ENCODE results near the gene STRADA.

Gene STRADA

GRCh38 chr17:63780928-63781327 is 39.3 kb upstream of the STRADA start:
- DNase-seq (ENCODE audit: low read depth) = no peak
- TF ChIP-seq, protein P1, sequence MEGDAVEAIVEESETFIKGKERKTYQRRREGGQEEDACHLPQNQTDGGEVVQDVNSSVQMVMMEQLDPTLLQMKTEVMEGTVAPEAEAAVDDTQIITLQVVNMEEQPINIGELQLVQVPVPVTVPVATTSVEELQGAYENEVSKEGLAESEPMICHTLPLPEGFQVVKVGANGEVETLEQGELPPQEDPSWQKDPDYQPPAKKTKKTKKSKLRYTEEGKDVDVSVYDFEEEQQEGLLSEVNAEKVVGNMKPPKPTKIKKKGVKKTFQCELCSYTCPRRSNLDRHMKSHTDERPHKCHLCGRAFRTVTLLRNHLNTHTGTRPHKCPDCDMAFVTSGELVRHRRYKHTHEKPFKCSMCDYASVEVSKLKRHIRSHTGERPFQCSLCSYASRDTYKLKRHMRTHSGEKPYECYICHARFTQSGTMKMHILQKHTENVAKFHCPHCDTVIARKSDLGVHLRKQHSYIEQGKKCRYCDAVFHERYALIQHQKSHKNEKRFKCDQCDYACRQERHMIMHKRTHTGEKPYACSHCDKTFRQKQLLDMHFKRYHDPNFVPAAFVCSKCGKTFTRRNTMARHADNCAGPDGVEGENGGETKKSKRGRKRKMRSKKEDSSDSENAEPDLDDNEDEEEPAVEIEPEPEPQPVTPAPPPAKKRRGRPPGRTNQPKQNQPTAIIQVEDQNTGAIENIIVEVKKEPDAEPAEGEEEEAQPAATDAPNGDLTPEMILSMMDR (IDR thresholded peaks at IDR 0.05; ENCODE audit: control insufficient read depth, insufficient read depth, low read depth, low read length, missing control alignments) = no peak
- no peak overlapping the region for H3K4me3 ChIP-seq (ENCODE audit: control insufficient read depth, low read depth, low read length)

DNA sequence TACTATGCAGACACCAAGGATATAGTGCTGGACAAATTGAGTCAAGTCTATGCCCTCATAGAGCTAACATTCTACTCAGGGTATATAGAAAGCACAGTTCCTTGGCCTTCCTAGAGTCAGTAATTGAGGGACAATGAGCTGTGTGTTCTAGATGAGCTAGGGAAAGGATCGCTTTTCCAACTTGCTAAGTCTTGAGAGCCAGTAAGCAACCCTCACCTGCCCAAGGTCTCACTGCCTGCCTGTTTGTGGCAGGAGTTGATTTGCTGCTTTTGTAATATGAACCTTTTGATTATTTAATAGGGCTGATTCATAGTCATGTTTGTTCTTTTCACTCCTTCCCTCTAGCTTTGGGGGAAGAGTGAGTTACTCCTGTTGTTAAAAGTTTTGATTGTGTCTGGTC is 38.9 kb upstream of the STRADA start:
- no peak for DNase-seq (ENCODE audit: low read depth)
- no peak overlapping the region for H3K4me3 ChIP-seq (ENCODE audit: control insufficient read depth, low read depth, low read length)
- TF ChIP-seq, protein P1 (IDR thresholded peaks at IDR 0.05; ENCODE audit: control insufficient read depth, insufficient read depth, low read depth, low read length, missing control alignments) = no peak

DNA sequence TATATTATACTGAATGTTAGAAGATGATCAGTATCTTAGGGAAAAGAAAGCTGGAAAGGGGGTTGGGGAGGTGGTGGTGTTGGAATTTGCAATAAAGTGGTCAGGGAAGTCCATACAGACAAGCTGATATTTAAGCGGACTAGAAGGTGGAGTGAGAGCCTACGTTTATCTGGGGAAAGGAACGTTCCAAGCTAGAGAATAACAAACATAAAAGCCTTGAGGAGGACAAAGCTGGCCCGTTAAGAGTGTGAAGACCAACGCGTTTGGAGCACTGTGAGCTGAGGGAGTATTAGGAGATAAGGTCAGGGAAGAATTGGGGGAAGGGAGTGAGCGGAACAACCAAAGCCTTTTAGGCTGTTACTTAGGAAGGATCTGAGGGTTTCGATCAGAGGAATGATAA is 33.8 kb upstream of the STRADA start:
- TF ChIP-seq, protein P1 (IDR thresholded peaks at IDR 0.05; ENCODE audit: control insufficient read depth, insufficient read depth, low read depth, low read length, missing control alignments) = no peak
- DNase-seq (ENCODE audit: low read depth) = no peak

DNA sequence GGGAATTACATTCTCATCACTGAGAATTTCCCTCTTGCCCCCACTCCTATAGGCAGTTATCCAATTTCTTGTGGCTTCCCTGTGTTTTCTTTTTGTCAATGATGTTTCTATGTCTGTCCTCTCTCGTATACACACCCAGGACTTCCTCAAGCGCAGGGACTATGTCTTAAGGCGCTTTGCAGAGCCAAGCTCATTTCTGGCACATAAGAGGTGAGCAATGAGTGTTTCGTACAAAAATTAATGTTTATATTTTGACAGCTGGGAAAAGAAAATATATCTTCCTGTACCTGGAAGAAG is 33.3 kb upstream of the STRADA start:
- peak overlapping the region; percentile 66 for H3K4me3 ChIP-seq (ENCODE audit: control insufficient read depth, low read depth, low read length)
- TF ChIP-seq, protein P1 (IDR thresholded peaks at IDR 0.05; ENCODE audit: control insufficient read depth, insufficient read depth, low read depth, low read length, missing control alignments) = no peak
- DNase-seq (ENCODE audit: low read depth) = no peak

More for the DNA sequence above, 33.8 kb upstream of the STRADA start:
- peak overlapping the region; percentile 66 for H3K4me3 ChIP-seq (ENCODE audit: control insufficient read depth, low read depth, low read length)

DNA sequence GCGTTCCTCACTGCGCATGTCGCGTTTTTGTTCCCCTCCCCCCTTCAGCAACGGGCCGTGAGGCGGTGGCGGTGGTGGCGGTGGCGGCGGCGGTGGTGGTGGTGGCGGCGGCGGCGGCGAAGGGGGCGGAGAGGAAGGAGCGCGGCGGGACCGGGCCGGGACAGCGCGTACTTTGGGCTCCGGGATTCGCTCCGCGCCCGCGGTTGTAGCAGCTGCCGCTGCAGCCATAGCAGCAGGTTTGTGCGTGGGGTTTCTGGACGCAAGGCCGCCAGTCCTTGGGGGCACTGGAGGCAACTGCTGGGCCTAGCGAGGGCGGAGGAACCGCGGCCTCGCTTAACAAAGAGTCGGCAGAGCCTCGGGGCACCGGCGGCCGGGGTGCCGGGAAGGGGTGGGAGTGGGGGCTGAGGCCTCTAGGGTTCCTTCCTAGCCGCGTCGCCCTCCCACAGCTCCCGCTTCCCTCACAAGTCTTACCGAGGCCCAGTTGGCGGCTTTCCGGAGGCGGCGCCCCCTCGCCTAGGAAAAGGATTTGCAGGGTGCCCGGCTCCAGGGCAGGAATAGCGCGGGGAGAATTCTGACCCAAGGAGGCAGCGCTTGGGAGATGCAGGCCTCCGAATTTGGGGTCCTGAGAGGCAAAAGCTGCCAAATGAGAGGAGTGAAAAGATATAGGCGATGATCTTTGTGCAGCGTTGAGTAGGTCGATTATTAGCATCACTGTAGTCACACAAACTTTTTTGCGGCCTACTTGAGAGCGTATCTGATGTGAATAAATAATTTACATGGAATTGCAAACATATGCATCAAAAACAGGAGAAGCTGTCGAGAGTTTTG is 32.8 kb upstream of the STRADA start, which contains the start of gene DDX42:
Gene DDX42 (plus strand): TSS at position 30 of the 828 bp plus-strand sequence. CDS start 12,880 bp downstream, outside the sequence.
- TF ChIP-seq, protein P1 (IDR thresholded peaks at IDR 0.05; ENCODE audit: control insufficient read depth, insufficient read depth, low read depth, low read length, missing control alignments) = no peak
- peak within 1 kb of the TSS; percentile 66 for H3K4me3 ChIP-seq (ENCODE audit: control insufficient read depth, low read depth, low read length)
- no peak for DNase-seq (ENCODE audit: low read depth)

DNA sequence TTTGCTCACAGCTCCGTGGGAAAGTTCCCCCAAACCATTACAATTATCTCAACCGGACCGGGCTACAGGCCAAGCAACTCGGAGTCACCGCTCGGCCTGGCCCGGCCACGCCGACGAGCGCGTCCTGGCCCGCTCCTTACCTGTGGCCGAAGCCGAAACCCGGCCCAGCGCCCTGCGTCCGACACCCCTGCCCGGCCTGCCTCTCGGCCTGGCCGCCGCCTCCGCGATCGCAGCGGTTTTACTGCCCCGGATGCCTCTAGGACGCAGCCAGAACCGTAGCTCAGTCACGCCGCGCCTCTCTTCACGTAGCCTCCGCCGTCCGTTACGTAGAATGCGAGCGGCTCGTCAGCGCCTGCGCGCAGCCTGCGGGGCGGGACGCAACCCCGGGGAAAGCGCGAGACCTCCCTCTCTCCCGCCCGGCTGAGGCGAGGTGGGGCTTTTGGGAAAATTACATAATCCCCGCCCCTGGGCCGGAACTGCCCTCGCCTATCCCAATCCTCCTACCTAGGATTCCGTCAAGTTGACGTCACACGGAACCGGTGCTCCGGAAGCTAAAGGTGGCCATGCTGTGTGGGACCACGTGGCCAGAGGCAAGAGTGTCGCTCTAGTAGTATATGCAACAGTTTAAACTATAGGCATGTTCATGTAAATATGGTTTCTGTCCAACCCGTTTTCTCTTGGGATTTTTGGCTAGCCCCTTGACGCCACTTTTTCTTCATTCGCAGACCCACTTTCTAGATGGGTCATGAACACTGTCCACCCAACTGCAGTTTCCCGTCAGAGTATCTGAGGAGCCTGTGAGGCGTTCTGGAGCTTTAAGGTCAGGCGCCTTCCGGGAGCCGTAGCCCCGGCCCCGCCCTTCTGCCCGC is 31.9 kb upstream of the STRADA start, which contains the start of gene CCDC47:
Gene CCDC47 (minus strand): TSS at position 326 of the 869 bp plus-strand sequence. CDS start 7,422 bp downstream, outside the sequence.
- H3K4me3 ChIP-seq (ENCODE audit: control insufficient read depth, low read depth, low read length) = peak within 1 kb of the TSS; percentile 66
- TF ChIP-seq, protein P1 (IDR thresholded peaks at IDR 0.05; ENCODE audit: control insufficient read depth, insufficient read depth, low read depth, low read length, missing control alignments) = no peak
- DNase-seq (ENCODE audit: low read depth) = peak; percentile 97
